Measurements from ENCODE around the gene FBXW11. TPM values are rescaled to one million over a fixed set of nuclear protein-coding genes. Genes with fewer than 3 reads are reported as not detected.
A peak's percentile ranks its signal among the peaks of the same experiment; 100 is the strongest.

The FBXW11 gene
- total and polyA plus RNA-seq, 2 of the 8 experiments (the other 6 are each of a cell fraction or from before 2014, with no cell fraction given), result 45.0 to 75.6 TPM

- Histone ChIP-seq H2BK20ac (ENCODE audit: low read length) (peak overlapping the region; percentile 40; the same call in 1 of the 2 replicates), H4K8ac (ENCODE audit: extremely low read depth, insufficient read depth, low read length) (no peak overlapping the region), H2AFZ (ENCODE audit: low read length) (no peak overlapping the region), H3K14ac (ENCODE audit: insufficient read length) (no peak overlapping the region), H3K56ac (replicated peaks; ENCODE audit: insufficient read length, low read depth, low read length) (no peak overlapping the region), H3K79me2 (ENCODE audit: control insufficient read depth in 1 of 2, insufficient read depth in 2 of 2, low read length in 2 of 2) (peaks cover 16 to 29% of the 10 kb centered on the region in 2 experiments), H3K18ac (ENCODE audit: extremely low read depth, low read length) (peak overlapping the region; percentile 55; the same call in 1 of the 2 replicates), H3K4me1 (replicated peaks in 1 of 4; ENCODE audit: control insufficient read depth in 3 of 4, insufficient read depth in 4 of 4, low read length in 3 of 4) (peaks cover 10 to 22% (median 14%) of the 10 kb centered on the region in 4 experiments), H3K27ac (ENCODE audit: low read depth, low read length) (no peak overlapping the region), H2BK12ac (ENCODE audit: low read depth, low read length) (no peak overlapping the region), H3K36me3 (ENCODE audit: control insufficient read depth in 2 of 4, insufficient read depth in 4 of 4, low read length in 3 of 4) (no peaks in the 10 kb centered on the region), H4K20me1 (replicated peaks in 1 of 2; ENCODE audit: control insufficient read depth in 1 of 2, insufficient read depth in 2 of 2, low read length in 2 of 2) (peaks cover 2 to 4% of the 10 kb centered on the region in 2 experiments), H2BK5ac (ENCODE audit: low read depth, low read length) (peak overlapping the region; percentile 20; the same call in 1 of the 2 replicates), H3K79me1 (ENCODE audit: low read depth, low read length) (peaks cover 5% of the 10 kb centered on the region; the same call in 1 of the 2 replicates), H4K5ac (ENCODE audit: insufficient read length, low read depth, low read length) (peak overlapping the region; percentile 88), H3K23ac (ENCODE audit: insufficient read length) (no peak overlapping the region), H3K4ac (replicated peaks; ENCODE audit: insufficient read length, low read depth, low read length) (no peak overlapping the region), H3K9me3 (ENCODE audit: insufficient read depth in 2 of 2, low read depth in 1 of 2, low read length in 1 of 2) (no peaks in the 10 kb centered on the region), H2AK5ac (ENCODE audit: low read depth, low read length) (no peak overlapping the region; the same call in 1 of the 2 replicates), H3K27me3 (replicated peaks in 1 of 4; ENCODE audit: control insufficient read depth in 3 of 4, extremely low read depth in 1 of 4, insufficient read depth in 3 of 4, low read length in 3 of 4) (no peaks in the 10 kb centered on the region), H3K4me2 (ENCODE audit: insufficient read depth in 1 of 2, low read depth in 2 of 2, low read length in 2 of 2) (peak overlapping the region; percentile 75 to 97; a peak in 3 of 4 replicates), H3K23me2 (ENCODE audit: low read depth, low read length) (peaks cover 11% of the 10 kb centered on the region), H3K9ac (replicated peaks in 1 of 4; ENCODE audit: extremely low read depth in 1 of 4, low read depth in 3 of 4, low read length in 3 of 4) (no peak overlapping the region), H3K4me3 (ENCODE audit: extremely low read depth in 1 of 4, insufficient read depth in 2 of 4, low read depth in 3 of 4, low read length in 4 of 4) (peak overlapping the region in 1 of 4 experiments; percentile 97; a peak in 2 of 8 replicates), H4K91ac (replicated peaks; ENCODE audit: insufficient read length, low read length) (peak overlapping the region; percentile 83), H2BK120ac (replicated peaks; ENCODE audit: low read depth, low read length) (no peak overlapping the region), H2BK15ac (ENCODE audit: low read length) (0 out of 2 replicates have a peak overlapping the region, but pooled peaks have one; percentile 2)
- DNase-seq (ENCODE audit: low read depth in 1 of 2, low spot score in 2 of 2) (no peak), FAIRE-seq (no peak)
- 74% methylated on average over 5 of the region's 5 CpGs; no CpG with 5 or more reads in 1 of the 2 experiments for WGBS, 2 experiments (ENCODE audit: extremely low coverage in 1 of 2, insufficient coverage in 1 of 2, insufficient read length in 1 of 2, insufficient replicate concordance in 2 of 2, low coverage in 1 of 2, low lambda C conversion rate in 2 of 2, missing lambda C conversion rate in 1 of 2)
- ChIA-PET CTCF (ENCODE audit: partially characterized antibody) (interaction anchor here (0.5 to 6.0 kb wide), 24 partner anchors 11 to 610 kb away, joined by 3 to 40 read pairs (median 4); no protein-coding TSS in a partner anchor), POLR2A (ENCODE audit: partially characterized antibody) (interaction anchor here (0.7 to 6.6 kb wide), 10 partner anchors 9 to 273 kb away, joined by 3 to 66 read pairs (median 4); no protein-coding TSS in a partner anchor)
- TF ChIP-seq USF2 (IDR thresholded peaks at IDR 0.05; ENCODE audit: low read length), result no peak
- no peak for TF ChIP-seq RBBP5 (IDR thresholded peaks at IDR 0.05; ENCODE audit: borderline replicate concordance, low read depth, low read length)
- no peak for TF ChIP-seq ASH2L (IDR thresholded peaks at IDR 0.05; ENCODE audit: low read length)
- TF ChIP-seq CEBPB (IDR thresholded peaks at IDR 0.05; ENCODE audit: low read depth, low read length), result no peak
- no peak for TF ChIP-seq CBX5 (IDR thresholded peaks at IDR 0.05; ENCODE audit: low read depth, low read length)
- no peak for TF ChIP-seq EGR1 (IDR thresholded peaks at IDR 0.05; ENCODE audit: borderline replicate concordance, low read depth, low read length)
- no peak for TF ChIP-seq ATF3 (IDR thresholded peaks at IDR 0.05; ENCODE audit: insufficient read depth, low read depth, low read length)
- no peak for TF ChIP-seq KDM1A (IDR thresholded peaks at IDR 0.05; ENCODE audit: borderline replicate concordance, low read length)
- TF ChIP-seq EP300 (IDR thresholded peaks at IDR 0.05; ENCODE audit: borderline replicate concordance in 1 of 2, low read depth in 2 of 2, low read length in 2 of 2), result no peak
- no peak for TF ChIP-seq HDAC6 (IDR thresholded peaks at IDR 0.05; ENCODE audit: low read depth, low read length)
Observed at GRCh38 chr5:172009536-172010270, 3.3 kb upstream of the FBXW11 start.

Data from H1 (cell line).